TTC549 (cell line): ENCODE data around the gene GNAI2.
"Not testable (repeated sequence)": the region's sequence is repeated elsewhere in the genome, so short reads cannot be mapped to it uniquely, and the experiment has no call there.

ENCODE experiments used
- FAIRE-seq: peaks from 2 replicates; lab custom pipeline; 2012; peaks lifted over from hg19 to GRCh38; lab: Jason Lieb, UNC

The GNAI2 gene

GRCh38 chr3:50264383-50264963, 28.5 kb downstream of the GNAI2 start:
- no peak for FAIRE-seq

GRCh38 chr3:50264964-50265485, 29.0 kb downstream of the GNAI2 start:
- FAIRE-seq, result no peak

- no peak for FAIRE-seq
These were observed 29.6 kb downstream of the GNAI2 start for GRCh38 chr3:50265571-50265970.

GRCh38 chr3:50266017-50266416, 30.0 kb downstream of the GNAI2 start:
- no peak for FAIRE-seq

GRCh38 chr3:50266836-50267235, 30.8 kb downstream of the GNAI2 start:
- FAIRE-seq, result no peak

GRCh38 chr3:50267280-50267913, 31.4 kb downstream of the GNAI2 start:
- FAIRE-seq, result no peak

- no peak for FAIRE-seq
These were observed 32.3 kb downstream of the GNAI2 start for GRCh38 chr3:50268276-50268675.

GRCh38 chr3:50268703-50269451, 32.9 kb downstream of the GNAI2 start, which contains the start of gene SEMA3B:
SEMA3B (plus strand) TSS chr3:50269147; CDS start chr3:50269241, 94 bp downstream.
- no peak for FAIRE-seq

GRCh38 chr3:50269460-50269859, 33.5 kb downstream of the GNAI2 start:
- FAIRE-seq, result no peak

- no peak for FAIRE-seq
These were observed 34.0 kb downstream of the GNAI2 start for GRCh38 chr3:50269977-50270413.

GRCh38 chr3:50270422-50271224, 34.6 kb downstream of the GNAI2 start:
- FAIRE-seq, result no peak

GRCh38 chr3:50271314-50271936, 35.4 kb downstream of the GNAI2 start:
- no peak for FAIRE-seq

GRCh38 chr3:50272538-50272910, 36.5 kb downstream of the GNAI2 start:
- FAIRE-seq, result not testable (repeated sequence)

- no peak for FAIRE-seq
These were observed 37.1 kb downstream of the GNAI2 start for GRCh38 chr3:50272911-50273688.

- no peak for FAIRE-seq
These were observed 37.7 kb downstream of the GNAI2 start for GRCh38 chr3:50273689-50274065.

GRCh38 chr3:50274371-50275104, 38.5 kb downstream of the GNAI2 start:
- FAIRE-seq, result no peak

GRCh38 chr3:50275141-50275995, 39.4 kb downstream of the GNAI2 start:
- no peak for FAIRE-seq

GRCh38 chr3:50275996-50276761, 40.2 kb downstream of the GNAI2 start:
- FAIRE-seq, result no peak

GRCh38 chr3:50276762-50277101, 40.7 kb downstream of the GNAI2 start:
- no peak for FAIRE-seq
